Smooth muscle cell (in vitro differentiated cells): ENCODE measurements around the gene ZNF428. TPM values are rescaled to one million over a fixed set of nuclear protein-coding genes. Genes with fewer than 3 reads are reported as not detected.

Experiments used
- DNase-seq: peaks from one replicate; lab custom pipeline; 2025; ENCODE audit not compliant: unreplicated experiment; lab: John Stamatoyannopoulos, UW
- H2AFZ ChIP-seq: fragments of 200-600 bp; sonication (generic); 2 replicates; pipeline ENCODE4 v1.6.0; 2016; ENCODE audit warnings: antibody characterized with exemption, low read depth, mild to moderate bottlenecking
- H3F3A ChIP-seq: fragments of 200-600 bp; sonication (generic); 2 replicates; pipeline ENCODE4 v1.6.0; 2017; ENCODE audit warnings: antibody characterized with exemption, low read depth
- H3K27ac ChIP-seq: fragments of 200-600 bp; sonication (generic); 2 replicates; pipeline ENCODE4 v1.5.1; 2016; ENCODE audit warnings: low read depth, mild to moderate bottlenecking
- H3K27me3 ChIP-seq: fragments of 200-600 bp; sonication (generic); 2 replicates; pipeline ENCODE4 v1.6.1; 2016; ENCODE audit warnings: low read depth, mild to moderate bottlenecking
- H3K36me3 ChIP-seq: fragments of 200-600 bp; sonication (generic); 2 replicates; pipeline ENCODE4 v1.5.1; 2016; ENCODE audit warnings: low read depth
- H3K4me1 ChIP-seq: fragments of 200-600 bp; sonication (generic); 2 replicates; pipeline ENCODE4 v1.5.1; 2016; ENCODE audit warnings: low read depth
- H3K4me2 ChIP-seq: fragments of 200-600 bp; sonication (generic); 2 replicates; pipeline ENCODE4 v1.6.0; 2016; ENCODE audit warnings: mild to moderate bottlenecking
- H3K4me3 ChIP-seq: fragments of 200-600 bp; sonication (generic); 2 replicates; pipeline ENCODE4 v1.5.1; 2016; ENCODE audit warnings: mild to moderate bottlenecking
- H3K79me2 ChIP-seq: fragments of 200-600 bp; sonication (generic); 2 replicates; pipeline ENCODE4 v1.6.0; 2016; ENCODE audit warnings: low read depth, mild to moderate bottlenecking
- H3K9ac ChIP-seq: fragments of 200-600 bp; sonication (generic); 2 replicates; pipeline ENCODE4 v1.6.0; 2016; ENCODE audit warnings: low read depth
- H3K9me3 ChIP-seq: fragments of 200-600 bp; sonication (generic); replicated peaks from 2 replicates; pipeline ENCODE4 v1.5.1; 2016; ENCODE audit warnings: low read depth
- H4K20me1 ChIP-seq: fragments of 200-600 bp; sonication (generic); 2 replicates; pipeline ENCODE4 v1.6.0; 2016; ENCODE audit warnings: low read depth
- CTCF ChIP-seq: fragments of 200-600 bp; sonication (generic); IDR thresholded peaks from 2 replicates; pipeline ENCODE4 v1.5.1; 2017; ENCODE audit warnings: borderline replicate concordance, mild to moderate bottlenecking, antibody characterized with exemption; ENCODE audit not compliant: insufficient read depth, poor library complexity, severe bottlenecking
- WGBS: methylation state at CpG from one replicate; pipeline ENCODE4 v1.1.7; 2016; ENCODE audit warnings: low lambda C conversion rate; 5-methylcytosine and 5-hydroxymethylcytosine counted together
- polyA plus RNA-seq: library from polyadenylated mRNA; unstranded; fragments of >200 nt; fragmentation: Nextera tagmentation; extraction: Ambion mirVana; gene quantifications from 2 replicates; pipeline ENCODE4 v1.2.1, GENCODE V29; 2016
- total RNA-seq: library from RNA; depleted of rRNA; stranded (reverse); fragments of >200 nt; gene quantifications from 2 replicates; pipeline ENCODE4 v1.2.3, GENCODE V29; 2014

Gene ZNF428
- total and polyA plus RNA-seq, 2 experiments from 2014 or later = 20.3 to 63.1 TPM

GRCh38 chr19:43594710-43595604 lies 24.5 kb downstream of the ZNF428 start:
- H3K79me2 ChIP-seq = peaks cover 58% of the 10 kb centered on the region
- peak; percentile 52 for DNase-seq
- peak overlapping the region; percentile 96 for H3K9ac ChIP-seq
- no peaks in the 10 kb centered on the region for H3K27me3 ChIP-seq
- peak overlapping the region; percentile 100 for H3K27ac ChIP-seq
- peaks cover 13% of the 10 kb centered on the region for H3K4me1 ChIP-seq
- H3F3A ChIP-seq = no peaks in the 10 kb centered on the region
- TF ChIP-seq CTCF = peak; percentile 73
- no peak overlapping the region for H2AFZ ChIP-seq
- WGBS = 6% methylated on average over 64 of the region's 64 CpGs
- H3K4me3 ChIP-seq = peak overlapping the region; percentile 81
- no peaks in the 10 kb centered on the region for H3K9me3 ChIP-seq
- no peaks in the 10 kb centered on the region for H3K36me3 ChIP-seq
- H4K20me1 ChIP-seq = peaks cover 46% of the 10 kb centered on the region
- H3K4me2 ChIP-seq = peak overlapping the region; percentile 91

GRCh38 chr19:43594081-43594697 lies 25.2 kb downstream of the ZNF428 start:
- no peak for TF ChIP-seq CTCF
- Histone ChIP-seq H3K4me3 (peak overlapping the region; percentile 81), H3K4me1 (peaks cover 13% of the 10 kb centered on the region), H3K79me2 (peaks cover 58% of the 10 kb centered on the region), H3K9me3 (no peaks in the 10 kb centered on the region), H3K9ac (peak overlapping the region; percentile 96), H3K27me3 (no peaks in the 10 kb centered on the region), H3K27ac (peak overlapping the region; percentile 100), H2AFZ (no peak overlapping the region), H4K20me1 (peaks cover 50% of the 10 kb centered on the region), H3K4me2 (peak overlapping the region; percentile 91), H3F3A (no peaks in the 10 kb centered on the region), H3K36me3 (no peaks in the 10 kb centered on the region)
- 97% methylated on average over 10 of the region's 10 CpGs for WGBS
- DNase-seq = no peak

GRCh38 chr19:43592800-43593350 lies 26.6 kb downstream of the ZNF428 start:
- Histone ChIP-seq H4K20me1 (peaks cover 50% of the 10 kb centered on the region), H3K79me2 (peaks cover 53% of the 10 kb centered on the region), H3K4me3 (no peak overlapping the region), H2AFZ (no peak overlapping the region), H3K36me3 (no peaks in the 10 kb centered on the region), H3K4me2 (no peak overlapping the region), H3K27ac (no peak overlapping the region), H3F3A (no peaks in the 10 kb centered on the region), H3K27me3 (no peaks in the 10 kb centered on the region), H3K4me1 (peaks cover 11% of the 10 kb centered on the region), H3K9ac (no peak overlapping the region), H3K9me3 (no peaks in the 10 kb centered on the region)
- DNase-seq = no peak
- WGBS = 96% methylated on average over 33 of the region's 37 CpGs
- no peak for TF ChIP-seq CTCF
